HG02973 (cell line): Measurements from ENCODE around the gene EMX1.
"Not testable (repeated sequence)": the region's sequence is repeated elsewhere in the genome, so short reads cannot be mapped to it uniquely, and the experiment has no call there.

Experiments
- ATAC-seq: cut with Tn5 transposase; IDR thresholded peaks from one replicate; pipeline ENCODE4 v1.9.1; 2021; ENCODE audit warnings: moderate library complexity; ENCODE audit not compliant: unreplicated experiment

Gene EMX1

DNA sequence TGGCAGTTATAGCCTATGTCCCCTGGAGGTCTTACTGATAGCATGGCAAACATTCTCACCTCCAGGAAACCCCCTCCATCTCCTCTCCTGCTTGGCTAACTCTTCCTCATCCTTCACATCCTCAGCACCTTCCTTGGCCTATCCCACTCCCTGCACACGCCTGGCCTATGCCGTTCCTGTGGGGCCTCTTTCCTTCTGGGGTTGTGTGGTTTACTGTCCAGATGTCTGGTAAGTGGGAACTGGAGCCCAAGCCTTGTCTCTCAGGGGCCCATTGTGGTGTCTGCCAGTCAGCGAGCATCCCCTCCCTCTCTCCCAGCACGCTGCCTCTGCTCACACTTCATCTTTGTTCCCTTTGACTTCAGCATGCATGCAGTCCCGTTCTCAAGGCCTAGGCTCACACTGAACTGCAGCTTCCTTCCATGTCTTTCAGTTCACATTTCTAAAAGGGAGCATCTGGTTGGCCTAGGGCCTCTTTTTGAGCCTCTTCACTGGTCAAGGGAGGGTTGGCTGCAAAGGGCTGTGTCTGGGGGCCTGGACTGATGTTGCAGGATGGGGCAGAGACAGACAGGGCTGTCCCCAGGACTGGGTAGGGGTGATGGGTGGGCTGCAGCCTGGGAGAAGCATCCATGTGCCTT is 17.0 kb upstream of the EMX1 start:
- no peak for ATAC-seq

DNA sequence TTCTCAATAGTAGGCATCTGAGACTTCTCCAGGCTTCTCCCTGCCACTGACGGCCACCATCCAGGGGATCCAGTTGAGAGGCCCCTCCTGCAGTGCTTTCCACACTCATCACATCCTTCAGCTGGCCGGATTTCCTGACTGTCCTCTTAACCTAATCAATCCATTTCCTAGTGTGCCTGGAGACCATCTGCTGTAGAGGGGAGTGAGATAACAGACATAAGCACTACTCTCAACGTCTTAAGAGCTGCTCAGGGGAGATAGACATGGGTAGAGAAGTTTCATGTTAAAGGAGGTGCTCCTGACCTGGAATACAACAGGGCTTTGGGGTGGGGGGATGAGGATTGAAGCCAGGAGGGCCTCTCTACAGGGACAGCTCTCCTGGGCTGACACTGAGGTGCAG is 15.9 kb upstream of the EMX1 start:
- no peak for ATAC-seq

DNA sequence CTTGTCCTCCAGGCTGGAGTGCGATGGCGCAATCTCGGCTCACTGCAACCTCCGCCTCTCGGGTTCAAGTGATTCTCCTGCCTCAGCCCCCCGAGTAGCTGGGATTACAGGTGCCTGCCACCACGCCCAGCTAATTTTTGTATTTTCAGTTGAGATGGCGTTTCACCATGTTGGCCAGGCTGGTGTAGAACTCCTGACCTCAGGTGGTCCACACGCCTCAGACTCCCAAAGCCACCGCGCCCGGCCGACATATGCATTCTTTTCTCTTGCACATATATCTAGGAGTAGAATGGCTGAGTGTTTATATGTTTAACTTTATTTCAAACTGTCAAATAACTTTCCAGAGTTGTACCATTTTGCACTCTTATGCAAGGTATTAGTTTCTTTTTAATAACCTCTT is 9.9 kb upstream of the EMX1 start:
- ATAC-seq = not testable (repeated sequence)

DNA sequence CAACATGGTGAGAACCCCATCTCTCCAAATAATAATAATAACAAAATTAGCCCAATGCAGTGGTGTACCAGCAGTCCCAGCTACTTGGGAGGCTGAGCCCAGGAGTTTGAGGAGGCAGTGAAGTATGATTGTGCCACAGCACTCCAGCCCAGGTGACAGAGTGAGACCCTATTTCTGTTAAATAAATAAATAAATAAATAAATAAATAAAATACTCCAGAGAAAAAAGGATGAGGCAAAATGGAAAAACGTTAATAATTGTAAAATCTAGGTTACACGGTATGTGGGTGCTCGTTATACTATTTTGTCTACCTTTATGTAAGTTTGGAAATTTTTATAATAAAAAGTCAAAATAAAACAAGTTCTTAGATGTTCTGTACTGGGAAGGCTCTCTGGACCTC is 8.6 kb upstream of the EMX1 start:
- no peak for ATAC-seq

DNA sequence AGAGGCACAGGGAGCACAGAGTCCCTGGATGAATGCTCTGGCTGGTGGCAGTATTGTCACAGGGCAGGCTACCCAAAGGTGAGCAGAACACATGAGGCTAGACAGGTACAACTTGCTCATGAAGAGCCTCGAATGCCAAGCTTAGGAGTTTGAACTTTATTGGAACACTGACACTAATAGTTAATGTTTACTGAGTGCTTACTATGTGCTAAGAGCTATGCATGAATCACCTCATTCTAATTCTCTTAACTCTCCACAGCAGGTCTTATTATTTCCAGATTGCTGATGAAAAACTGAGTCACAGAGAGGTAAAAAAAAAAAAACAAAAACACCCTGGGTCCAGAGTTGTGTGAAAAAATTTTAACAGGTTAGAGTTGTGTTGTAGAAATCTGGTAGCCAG is 6.1 kb upstream of the EMX1 start:
- no peak for ATAC-seq

DNA sequence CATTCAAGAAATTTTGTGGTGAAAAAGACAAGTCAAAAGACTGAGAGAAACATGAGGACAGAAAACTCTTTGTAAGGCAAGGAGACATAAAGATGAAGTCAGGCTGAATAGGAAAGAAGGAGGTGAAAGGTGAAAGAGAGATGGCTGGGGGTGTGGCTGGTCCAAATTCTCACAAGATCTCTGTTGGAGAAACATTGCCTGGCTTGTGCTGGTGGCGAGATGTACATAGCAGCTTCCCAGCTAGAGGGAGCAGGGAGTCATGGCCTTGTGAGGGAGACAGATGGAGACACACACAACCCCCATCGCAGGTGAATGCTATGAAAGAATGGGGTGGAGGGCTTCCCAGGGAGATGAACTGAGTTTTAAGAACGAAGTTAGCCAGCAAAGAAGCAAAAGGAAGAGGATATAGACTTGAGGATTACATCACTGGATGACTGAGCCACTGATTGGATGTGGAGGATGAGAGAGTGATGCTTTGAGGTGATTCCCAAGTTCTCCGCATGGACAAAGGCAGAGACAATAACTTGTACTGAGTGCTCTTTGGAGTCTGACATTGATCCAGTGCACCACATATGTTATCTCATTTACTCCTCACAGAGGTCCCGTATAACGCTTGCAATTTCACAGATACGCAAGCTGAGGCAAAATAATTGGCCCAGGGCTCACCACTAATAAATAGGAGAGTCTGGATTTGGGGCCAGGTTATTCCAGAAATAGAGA is 3.7 kb upstream of the EMX1 start:
- no peak for ATAC-seq

DNA sequence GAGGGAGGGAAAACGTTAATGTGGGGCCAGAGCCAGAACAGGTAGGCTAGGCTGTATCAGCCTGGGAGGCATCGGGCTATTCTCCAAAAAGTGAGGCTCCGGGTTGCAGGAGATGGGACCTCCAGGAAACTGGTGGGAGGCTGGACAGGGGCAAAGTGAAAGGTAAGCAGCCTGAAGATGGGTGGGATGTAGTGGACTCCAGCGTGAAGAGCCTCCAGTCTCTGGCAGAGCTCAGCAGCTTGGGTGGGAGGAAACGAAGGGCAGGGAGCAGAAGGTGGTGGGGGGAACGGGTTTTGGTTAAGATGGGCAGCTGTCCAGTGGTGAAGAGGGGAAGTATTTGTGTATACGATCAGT is 3.1 kb upstream of the EMX1 start:
- no peak for ATAC-seq

DNA sequence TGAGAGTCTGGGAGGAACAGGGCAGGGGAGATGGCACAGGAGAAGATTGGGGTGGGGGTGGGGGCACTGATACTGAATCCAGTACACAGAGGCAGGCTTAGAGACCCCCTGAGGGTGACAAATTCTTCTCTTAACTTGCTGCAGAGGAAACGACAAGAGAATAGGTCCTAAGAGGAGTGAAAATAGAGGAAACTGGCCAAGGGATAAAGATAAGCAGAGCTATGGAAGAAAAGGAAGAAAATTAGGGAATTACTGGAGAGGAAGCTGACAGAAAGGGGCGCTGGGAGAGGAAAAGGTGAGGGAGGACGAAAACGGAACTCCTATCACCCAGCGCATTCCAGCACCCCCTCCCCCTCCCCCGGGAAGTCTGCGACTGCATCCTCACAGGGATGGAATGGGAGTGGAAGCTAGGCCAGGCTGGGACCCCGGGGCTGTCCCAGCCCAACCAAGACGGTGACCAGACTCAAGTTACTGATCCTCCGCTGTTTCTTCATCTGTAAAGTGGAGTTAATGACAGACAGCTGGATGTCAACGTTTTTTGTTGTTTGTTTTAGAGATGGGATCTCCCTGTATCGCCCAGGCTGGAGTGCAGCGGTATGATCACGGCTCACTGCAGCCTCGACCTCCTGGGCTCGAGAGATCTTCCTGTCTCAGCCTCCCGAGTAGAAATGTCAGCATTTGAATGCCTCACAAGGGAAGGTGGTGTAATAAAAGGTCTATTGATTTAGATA is 2.6 kb upstream of the EMX1 start:
- no peak for ATAC-seq

DNA sequence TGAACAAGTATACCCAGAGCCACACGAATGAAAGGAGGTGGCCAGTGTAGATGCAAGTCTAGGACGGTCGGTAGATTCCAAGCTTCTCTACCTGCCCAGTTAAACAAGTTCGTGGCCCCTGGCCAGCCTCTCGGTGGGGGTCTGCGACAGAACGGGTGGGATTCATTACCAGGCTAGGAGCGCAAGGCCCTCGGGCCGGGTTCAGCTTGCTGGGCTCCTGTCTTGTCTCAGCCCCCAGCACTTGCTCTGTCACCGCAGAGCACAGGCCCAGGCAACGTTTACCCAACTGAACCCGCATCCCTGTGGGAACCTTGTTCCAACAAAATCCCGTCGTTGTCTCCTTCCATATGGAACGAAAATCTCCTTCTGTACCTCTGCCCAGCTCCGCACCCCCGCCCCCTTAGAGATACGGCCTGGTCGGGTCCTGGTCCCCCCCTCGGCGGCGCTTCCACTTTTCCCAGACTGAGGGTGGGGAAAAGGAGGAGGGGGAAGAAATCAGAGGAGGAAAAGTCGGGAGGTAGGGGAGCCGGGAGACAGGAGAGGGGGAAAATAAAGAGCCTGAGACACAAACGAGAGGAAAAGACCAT is 1.9 kb upstream of the EMX1 start:
- no peak for ATAC-seq

DNA sequence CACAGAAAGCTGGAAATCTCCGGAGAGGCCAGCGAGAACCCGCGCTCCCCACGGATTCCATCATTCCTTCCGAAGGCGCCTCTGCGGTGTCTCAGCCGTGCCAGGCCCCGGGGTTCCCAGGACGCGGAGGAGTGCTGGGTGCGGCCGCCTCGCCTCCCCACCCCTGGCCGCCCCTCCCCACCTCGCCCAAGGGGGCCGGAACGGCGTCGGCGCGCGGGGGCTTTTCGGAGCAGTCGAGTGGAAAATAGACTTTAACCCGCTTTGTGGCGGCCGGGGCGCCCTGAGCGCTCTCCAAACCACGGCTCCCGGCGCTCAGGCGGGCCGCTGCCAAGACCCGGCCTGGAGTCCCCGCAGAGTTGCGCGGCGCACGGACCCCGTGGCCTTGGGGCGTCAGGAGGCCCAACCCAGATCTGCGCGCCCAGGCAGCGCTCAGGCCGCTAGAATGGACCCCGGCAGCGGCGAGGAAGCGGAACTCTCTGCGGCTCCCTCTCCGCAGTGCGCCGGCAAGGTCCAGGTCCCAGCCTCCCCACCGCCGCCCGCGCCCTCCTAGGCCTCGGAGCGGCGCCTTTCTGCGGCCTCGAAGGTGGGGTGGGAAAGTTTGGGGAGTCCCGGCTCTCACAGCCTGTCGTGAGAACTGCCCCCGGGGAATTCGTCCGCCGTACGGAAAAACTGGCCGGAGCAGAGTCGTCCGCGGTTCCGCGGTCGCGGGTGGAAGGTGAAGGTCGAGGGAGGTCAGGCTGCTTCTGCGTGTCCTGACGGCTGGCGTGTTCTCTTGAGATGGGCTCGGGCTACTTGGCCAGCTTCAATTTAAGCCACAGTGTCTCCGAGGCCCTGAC is 1.2 kb upstream of the EMX1 start:
- ATAC-seq = peak; percentile 50

DNA sequence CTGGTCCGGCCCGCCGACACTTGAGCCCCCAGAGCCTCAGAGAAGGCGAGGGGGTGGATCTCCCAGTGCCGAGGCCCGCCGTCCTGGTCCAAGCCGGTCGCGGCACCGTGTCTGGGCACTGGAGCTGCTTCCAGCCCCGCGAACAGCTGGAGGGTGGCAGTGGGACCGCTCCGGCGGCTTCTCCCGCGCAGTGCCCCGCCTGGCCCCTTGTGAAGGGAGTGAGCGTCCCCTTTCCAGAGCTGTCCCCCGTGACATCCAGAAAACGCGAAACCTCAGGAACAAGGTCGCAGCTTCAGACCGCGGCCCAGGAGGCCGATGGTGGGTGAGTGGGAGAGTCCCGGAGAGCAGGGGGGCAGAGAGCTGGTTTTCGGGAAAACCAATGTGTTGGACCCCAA is 579 bp upstream of the EMX1 start:
- no peak for ATAC-seq

DNA sequence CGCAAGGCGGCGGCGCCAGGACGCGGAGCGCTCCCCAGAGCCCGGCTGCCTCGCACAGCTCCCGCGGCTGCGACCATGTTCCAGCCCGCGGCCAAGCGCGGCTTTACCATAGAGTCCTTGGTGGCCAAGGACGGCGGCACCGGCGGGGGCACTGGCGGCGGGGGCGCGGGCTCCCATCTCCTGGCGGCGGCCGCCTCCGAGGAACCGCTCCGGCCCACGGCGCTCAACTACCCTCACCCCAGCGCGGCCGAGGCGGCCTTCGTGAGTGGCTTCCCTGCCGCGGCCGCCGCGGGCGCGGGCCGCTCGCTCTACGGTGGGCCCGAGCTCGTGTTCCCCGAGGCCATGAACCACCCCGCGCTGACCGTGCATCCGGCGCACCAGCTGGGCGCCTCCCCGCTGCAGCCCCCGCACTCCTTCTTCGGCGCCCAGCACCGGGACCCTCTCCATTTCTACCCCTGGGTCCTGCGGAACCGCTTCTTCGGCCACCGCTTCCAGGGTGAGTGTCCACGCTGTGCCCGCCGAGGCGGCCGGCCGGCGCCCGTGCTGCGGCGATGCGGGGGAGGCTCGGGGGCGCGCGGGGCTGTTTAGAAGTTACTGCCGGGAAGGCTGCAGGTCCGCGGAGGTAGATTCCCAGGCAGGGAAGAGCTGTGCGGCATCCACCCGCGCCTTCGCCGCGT is 696 bp downstream of the EMX1 start:
- ATAC-seq = no peak

DNA sequence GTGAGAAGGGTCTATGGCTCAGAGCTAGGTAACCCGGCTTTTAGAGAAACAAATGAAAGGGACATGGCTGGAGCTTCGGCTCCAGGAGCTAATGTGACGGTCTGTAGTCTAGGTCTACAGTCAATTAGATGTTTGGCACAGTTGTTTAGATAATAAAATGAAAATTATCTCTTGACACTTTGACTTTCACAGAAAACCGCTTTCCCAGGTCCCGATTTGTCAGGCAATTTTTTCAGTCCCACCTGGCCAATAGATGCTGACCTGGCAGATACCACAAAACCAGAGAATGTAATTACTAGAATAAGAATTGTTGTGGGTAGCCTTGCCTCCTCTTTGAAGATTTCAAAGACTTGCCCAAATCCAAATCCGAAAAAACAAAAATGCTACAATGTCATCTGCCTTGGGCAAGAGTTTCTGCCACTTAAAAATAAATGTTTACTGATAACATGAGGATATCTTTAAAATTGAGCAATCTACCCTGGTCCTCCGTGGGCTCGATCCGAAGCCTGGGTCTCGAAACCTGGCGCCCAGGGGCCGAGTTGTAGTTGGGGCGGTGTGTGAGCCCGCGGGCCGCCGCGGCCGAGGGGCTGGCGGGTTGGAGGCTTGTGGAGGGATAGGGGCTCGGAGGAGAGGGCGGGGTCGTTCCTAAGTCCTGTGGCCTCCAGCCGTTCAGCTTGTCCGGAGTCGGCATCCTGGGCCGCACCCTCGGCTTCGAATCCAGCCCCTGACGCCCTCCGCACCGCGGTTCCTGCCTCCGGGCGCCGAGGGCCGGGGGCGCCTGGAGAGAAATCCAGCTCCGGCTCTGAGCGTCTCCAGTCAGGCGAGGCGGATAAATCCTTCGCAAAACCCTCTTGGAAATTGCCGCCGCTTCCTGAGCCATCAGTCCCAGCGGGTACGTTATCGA is 2.3 kb downstream of the EMX1 start:
- ATAC-seq = no peak

DNA sequence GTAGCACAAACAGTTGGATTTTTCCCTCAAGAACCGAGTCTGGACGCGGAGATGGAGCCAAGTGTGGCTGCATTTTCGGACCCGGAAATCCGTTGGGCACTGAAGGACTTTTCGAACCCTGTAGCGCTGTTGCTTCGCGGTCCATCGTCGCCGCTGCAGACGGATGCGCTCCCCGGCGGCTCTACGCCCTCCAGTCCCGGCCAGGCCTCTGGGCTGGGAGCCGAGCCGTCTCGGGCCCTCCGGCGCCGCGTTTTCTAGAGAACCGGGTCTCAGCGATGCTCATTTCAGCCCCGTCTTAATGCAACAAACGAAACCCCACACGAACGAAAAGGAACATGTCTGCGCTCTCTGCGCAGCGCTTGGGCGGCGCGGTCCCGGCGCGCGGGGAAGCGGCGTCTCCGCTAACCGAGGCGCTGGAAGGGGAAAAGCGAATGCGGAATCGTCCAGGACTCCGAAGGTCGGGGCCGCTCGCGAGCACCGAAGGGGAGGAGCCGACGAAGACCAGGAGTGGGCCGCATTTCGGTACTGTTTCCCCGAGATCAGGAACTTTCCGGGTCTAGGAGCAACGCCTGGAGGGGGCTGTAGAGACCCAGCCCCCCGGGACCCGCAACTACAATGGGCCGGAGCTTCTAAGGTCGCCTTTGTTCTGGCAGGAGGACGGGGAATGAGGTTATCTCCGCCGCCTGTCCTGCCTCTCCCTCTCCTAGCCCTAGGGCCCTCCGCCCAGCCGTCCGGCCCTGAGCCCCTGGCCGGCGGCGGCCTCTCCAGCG is 3.2 kb downstream of the EMX1 start:
- ATAC-seq = no peak

DNA sequence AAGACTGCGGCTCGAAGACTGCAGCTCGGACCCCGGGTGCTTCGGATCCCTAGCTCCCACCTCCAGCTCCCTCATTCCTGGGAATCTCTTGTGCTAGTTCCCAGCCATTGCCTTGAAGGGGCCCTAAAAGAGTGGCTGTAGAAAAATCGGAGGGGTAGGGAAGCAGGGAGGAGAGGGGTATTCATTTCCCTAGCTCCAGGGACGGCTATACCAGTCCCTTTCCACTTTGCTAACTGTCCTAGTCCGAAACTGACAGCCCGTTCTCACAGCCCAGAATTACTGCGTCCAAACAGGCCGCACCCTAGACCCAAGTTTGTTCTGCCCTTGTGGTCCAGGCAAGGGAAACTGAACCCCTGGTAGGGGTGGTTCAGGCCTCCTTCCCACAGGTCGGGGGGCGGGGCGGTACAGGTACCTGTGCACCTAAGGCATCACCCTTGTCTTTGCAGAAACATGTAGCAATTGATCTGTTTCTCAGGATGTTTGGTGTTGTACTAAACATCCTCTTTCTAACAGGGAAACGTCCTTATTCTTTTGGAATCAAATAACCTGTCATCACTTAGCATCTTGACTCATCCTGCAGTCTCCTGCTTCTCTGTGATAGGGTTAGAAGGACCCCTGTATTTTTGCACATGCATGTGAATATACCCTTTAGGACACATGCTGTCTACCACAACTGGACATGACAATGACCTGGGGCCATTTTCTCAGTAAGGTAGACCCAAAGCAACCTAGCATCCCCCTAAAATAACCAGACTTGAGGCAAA is 4.0 kb downstream of the EMX1 start:
- ATAC-seq = no peak

DNA sequence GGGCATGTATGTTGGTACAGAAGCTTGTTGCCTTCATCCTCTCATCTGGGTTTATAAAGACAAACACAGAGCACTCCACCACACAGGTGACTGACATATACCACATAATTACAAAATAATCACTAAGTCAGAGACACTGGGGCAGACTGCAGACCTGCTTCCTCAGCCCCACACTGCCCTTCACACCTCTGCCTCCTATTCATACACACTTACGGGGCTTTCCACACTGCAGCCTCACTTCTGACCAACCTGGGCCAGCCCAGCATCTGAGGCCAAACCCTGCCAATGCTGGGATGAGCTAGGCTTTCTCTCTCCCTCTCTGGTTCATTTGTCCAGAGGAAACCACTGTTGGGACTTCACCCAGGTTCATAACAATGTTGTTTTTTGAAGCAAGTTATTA is 4.5 kb downstream of the EMX1 start:
- ATAC-seq = no peak

DNA sequence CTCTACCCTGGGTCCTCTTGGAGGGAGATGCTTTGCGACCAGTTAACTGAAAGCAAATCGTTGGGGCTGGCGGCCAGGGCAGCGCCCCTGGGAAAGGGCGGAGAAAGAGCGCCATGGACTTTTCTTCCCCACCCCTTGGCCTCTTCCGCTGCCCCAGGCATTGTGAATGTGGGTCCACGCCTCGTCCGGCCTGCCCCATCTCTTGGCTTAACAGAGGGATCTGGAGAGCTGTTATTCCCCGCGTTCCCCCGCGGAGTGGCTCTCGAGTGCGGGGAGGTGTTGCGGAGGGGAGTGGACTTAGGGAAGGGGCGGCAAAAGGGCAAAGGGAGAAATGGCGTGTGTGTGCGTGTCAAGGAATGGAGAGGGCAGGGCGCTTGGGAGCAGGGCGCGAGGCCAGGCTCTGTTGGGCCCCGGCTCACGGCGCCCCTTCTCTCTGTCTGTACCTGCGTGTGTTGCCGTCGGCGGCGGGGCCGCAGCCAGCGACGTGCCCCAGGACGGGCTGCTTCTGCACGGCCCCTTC is 6.6 kb downstream of the EMX1 start:
- no peak for ATAC-seq
